GM12878 (cell line): ENCODE results near the gene LYRM2. TPM values are rescaled to one million over a fixed set of nuclear protein-coding genes. Genes with fewer than 3 reads are reported as not detected.

Experiments used
- ATAC-seq: fragments of 200-7000 bp; cut with Tn5 transposase; 3 replicates; pipeline ENCODE4 v1.9.1; 2020; ENCODE audit warnings: mild to moderate bottlenecking, moderate library complexity
- BruUV-seq: library from RNA; stranded (reverse); fragments of 400-500 nt; replicated peaks from 2 replicates; lab custom pipeline; 2021; lab: Mats Ljungman, UMichigan
- CTCF ChIA-PET: fragments of 300-600 bp; sonication (Branson Sonifier 250); formaldehyde crosslinking; extraction: SDS; loops from one replicate; lab custom pipeline; 2021; ENCODE audit warnings: inconsistent platforms; lab: Yijun Ruan, JAX
- POLR2A ChIA-PET: fragments of 350-600 bp; formaldehyde crosslinking; extraction: SDS; loops from one replicate; lab custom pipeline; 2021; ENCODE audit warnings: inconsistent platforms; lab: Charles Lee
- RAD21 ChIA-PET: fragments of 300-600 bp; sonication (Branson Sonifier 250); formaldehyde crosslinking; loops from one replicate; lab custom pipeline; 2023; ENCODE audit warnings: antibody characterized with exemption; ENCODE audit not compliant: unreplicated experiment; lab: Charles Lee
- SMC1A ChIA-PET: fragments of 300-600 bp; sonication (Branson Sonifier 250); formaldehyde crosslinking; loops from one replicate; lab custom pipeline; 2023; ENCODE audit not compliant: unreplicated experiment, uncharacterized antibody; lab: Charles Lee
- DNase-seq: peaks from one replicate; pipeline ENCODE4 v3.0.0-alpha.2; 2011; ENCODE audit warnings: low read depth, low spot score
- FAIRE-seq: peaks from 3 replicates; lab custom pipeline; 2011; peaks lifted over from hg19 to GRCh38; lab: Jason Lieb, UNC
- H2AFZ ChIP-seq: 2 replicates; pipeline ENCODE4 v1.6.0; 2011; ENCODE audit warnings: low read depth, low read length, control low read depth; ENCODE audit not compliant: control insufficient read depth
- H3K27ac ChIP-seq: 2 replicates; pipeline ENCODE4 v1.5.1; 2011; ENCODE audit warnings: control low read depth; ENCODE audit not compliant: control insufficient read depth, insufficient read depth
- H3K27me3 ChIP-seq, 2 experiments: replicated peaks in 1 of 2; 2 replicates each; pipeline versions ENCODE4 v1.6.0 to v1.6.1; 2011; ENCODE audit warnings: low read length in 1 of 2; ENCODE audit not compliant: control insufficient read depth in 2 of 2, insufficient read depth in 2 of 2
- H3K36me3 ChIP-seq, 2 experiments: 2 replicates each; pipeline ENCODE4 v1.5.1; 2011; ENCODE audit warnings: low read length in 1 of 2; ENCODE audit not compliant: control insufficient read depth in 2 of 2, insufficient read depth in 2 of 2
- H3K4me1 ChIP-seq: 2 replicates; pipeline ENCODE4 v1.6.1; 2011; ENCODE audit warnings: mild to moderate bottlenecking, low read length, moderate library complexity, mixed read lengths; ENCODE audit not compliant: control insufficient read depth, insufficient read depth
- H3K4me2 ChIP-seq: 2 replicates; pipeline ENCODE4 v1.6.0; 2011; ENCODE audit warnings: control low read depth; ENCODE audit not compliant: control insufficient read depth, insufficient read depth
- H3K4me3 ChIP-seq: fragments of 200-600 bp; sonication (generic); 2 replicates; pipeline ENCODE4 v1.5.1; 2016
- H3K79me2 ChIP-seq: 2 replicates; pipeline ENCODE4 v1.6.0; 2011; ENCODE audit warnings: low read length; ENCODE audit not compliant: control insufficient read depth, insufficient read depth
- H3K9ac ChIP-seq: 2 replicates; pipeline ENCODE4 v1.8.0; 2011; ENCODE audit warnings: low read length, control low read depth, mixed read lengths; ENCODE audit not compliant: control insufficient read depth, insufficient read depth
- H3K9me3 ChIP-seq: replicated peaks from 3 replicates; pipeline ENCODE4 v1.5.1; 2011; ENCODE audit warnings: mild to moderate bottlenecking, low read length; ENCODE audit not compliant: control insufficient read depth, insufficient read depth
- H4K20me1 ChIP-seq: 2 replicates; pipeline ENCODE4 v1.6.0; 2011; ENCODE audit not compliant: control insufficient read depth, insufficient read depth
- CBFB ChIP-seq: IDR thresholded peaks from 2 replicates; pipeline ENCODE4 v1.6.1; 2016; ENCODE audit warnings: antibody characterized with exemption, low read depth
- CBX5 ChIP-seq: sonication (generic); IDR thresholded peaks from 2 replicates; pipeline ENCODE4 v1.6.1; 2016; ENCODE audit warnings: low read depth, moderate library complexity, mild to moderate bottlenecking, inconsistent platforms
- ESRRA ChIP-seq: IDR thresholded peaks from 2 replicates; pipeline ENCODE4 v1.6.1; 2012; ENCODE audit warnings: mild to moderate bottlenecking, low read length, improper control_type of control experiment
- FOS ChIP-seq: IDR thresholded peaks from 3 replicates; pipeline ENCODE4 v1.6.1; 2011; ENCODE audit warnings: borderline replicate concordance; ENCODE audit not compliant: insufficient read length; ENCODE audit errors: extremely low read depth
- FOXM1 ChIP-seq: IDR thresholded peaks from 2 replicates; pipeline ENCODE4 v1.6.1; 2012; ENCODE audit warnings: low read depth, mild to moderate bottlenecking, inconsistent platforms, low read length, moderate library complexity
- GATAD2B ChIP-seq: fragments of 450-650 bp; conservative IDR thresholded peaks from 2 replicates; pipeline ENCODE4 v1.6.1; 2017; ENCODE audit warnings: low read depth, mild to moderate bottlenecking, moderate library complexity
- IKZF2 ChIP-seq, 2 experiments: fragments of 450-650 bp; IDR thresholded peaks; 2 replicates each; pipeline ENCODE4 v1.6.1; 2017; ENCODE audit warnings: mild to moderate bottlenecking in 2 of 2, moderate library complexity in 2 of 2
- JUND ChIP-seq: IDR thresholded peaks from 2 replicates; pipeline ENCODE4 v1.6.1; 2012; ENCODE audit warnings: low read depth, mild to moderate bottlenecking, low read length, improper control_type of control experiment, moderate library complexity
- KLF5 ChIP-seq: fragments of 450-650 bp; IDR thresholded peaks from 2 replicates; pipeline ENCODE4 v1.6.1; 2014; ENCODE audit warnings: mild to moderate bottlenecking; ENCODE audit not compliant: partially characterized antibody
- MTA3 ChIP-seq: IDR thresholded peaks from 2 replicates; pipeline ENCODE4 v1.6.1; 2012; ENCODE audit warnings: low read length, inconsistent platforms, borderline replicate concordance
- NBN ChIP-seq: fragments of 450-650 bp; IDR thresholded peaks from 2 replicates; pipeline ENCODE4 v1.6.1; 2016
- POLR2AphosphoS2 ChIP-seq: IDR thresholded peaks from 2 replicates; pipeline ENCODE4 v1.6.1; 2011; ENCODE audit warnings: low read depth, mild to moderate bottlenecking, low read length, improper control_type of control experiment, moderate library complexity
- TARDBP ChIP-seq: IDR thresholded peaks from 2 replicates; pipeline ENCODE4 v1.6.1; 2016; ENCODE audit warnings: borderline replicate concordance
- ZNF217 ChIP-seq: fragments of 450-650 bp; IDR thresholded peaks from 2 replicates; pipeline ENCODE4 v1.6.1; 2017; ENCODE audit warnings: antibody characterized with exemption, mild to moderate bottlenecking
- ZNF384 ChIP-seq: IDR thresholded peaks from 2 replicates; pipeline ENCODE4 v1.6.1; 2012; ENCODE audit warnings: low read depth, mild to moderate bottlenecking, low read length, improper control_type of control experiment, borderline replicate concordance
- ZZZ3 ChIP-seq: IDR thresholded peaks from 2 replicates; pipeline ENCODE4 v1.6.1; 2011; ENCODE audit warnings: low read depth; ENCODE audit not compliant: control insufficient read depth, insufficient read length
- WGBS: methylation state at CpG from one replicate; pipeline ENCODE4 v1.1.6; 2016; ENCODE audit warnings: low lambda C conversion rate; ENCODE audit not compliant: insufficient replicate concordance, insufficient coverage; ENCODE audit errors: missing lambda C conversion rate; 5-methylcytosine and 5-hydroxymethylcytosine counted together
- in situ Hi-C: fragments of 300-500 bp; cut with MboI; formaldehyde crosslinking; loops from 9 replicates; pipeline ENCODE4 v1.14.3; 2018; ENCODE audit warnings: mixed read lengths
- intact Hi-C: fragments of 100-400 bp; cut with micrococcal nuclease; formaldehyde crosslinking; loops from one replicate; pipeline ENCODE4 v1.14.2; 2022; ENCODE audit not compliant: unreplicated experiment
- polyA plus RNA-seq, 11 experiments: library from polyadenylated mRNA; depleted of rRNA in 4 of 11; unstranded in 6 of 11; stranded (reverse) in 5 of 11; fragments of >200 nt; fragmentation: Nextera tagmentation in 4 of 11; fragmentation: Illumina TruSeq in 1 of 11; extraction: Ambion mirVana in 4 of 11; extraction: Trizol in 1 of 11; gene quantifications; 1 replicate in 1 of 11; 2 replicates in 10 of 11; pipeline versions ENCODE4 v1.2.1 to v1.2.3, GENCODE V29; 2011 to 2016; ENCODE audit warnings: inconsistent platforms in 2 of 11, missing spikeins in 2 of 11, low read depth in 1 of 11
- total RNA-seq, 4 experiments: library from RNA; depleted of rRNA in 3 of 4; stranded (reverse); fragments of >200 nt in 3 of 4; fragmentation: Illumina TruSeq in 1 of 4; extraction: Trizol in 1 of 4; gene quantifications; 2 replicates each; pipeline versions ENCODE4 v1.2.1 to v1.2.3, GENCODE V29; 2013 to 2021
- TF ChIP-seq, protein P1 (sequence below): IDR thresholded peaks from 2 replicates; pipeline ENCODE4 v1.6.1; 2012; ENCODE audit warnings: low read depth, low read length, improper control_type of control experiment
- TF ChIP-seq, protein P2 (sequence below): fragments of 450-650 bp; IDR thresholded peaks from 2 replicates; pipeline ENCODE4 v1.6.1; 2017; ENCODE audit warnings: low read depth, mild to moderate bottlenecking, moderate library complexity

Gene LYRM2
- total and polyA plus RNA-seq, 10 of the 15 experiments (the other 5 are each of a cell fraction or from before 2014, with no cell fraction given) = 17.2 to 75.0 (median 30.9) TPM

- DNase-seq (no peak), ATAC-seq (no peak), FAIRE-seq (no peak)
- CTCF ChIA-PET = no interaction called here
- Histone ChIP-seq H3K4me3 (no peak overlapping the region), H3K4me2 (no peak overlapping the region), H4K20me1 (no peaks in the 10 kb centered on the region), H3K79me2 (no peaks in the 10 kb centered on the region), H3K9ac (no peak overlapping the region), H2AFZ (no peak overlapping the region), H3K4me1 (no peaks in the 10 kb centered on the region), H3K36me3 (peaks cover 18 to 27% of the 10 kb centered on the region in 2 experiments; a peak in 3 of 4 replicates), H3K27ac (no peak overlapping the region), H3K9me3 (no peaks in the 10 kb centered on the region), H3K27me3 (no peaks in the 10 kb centered on the region)
- POLR2A ChIA-PET = no interaction called here
- intact Hi-C loops (no loop called here), in situ Hi-C loops (no loop called here)
- BruUV-seq = no TSS peak
- RAD21 ChIA-PET = no interaction called here
- WGBS = 66% methylated on average over 2 of the region's 2 CpGs
- TF ChIP-seq CBFB (no peak), ZNF217 (no peak), FOS (no peak), IKZF2 (IDR thresholded peaks at IDR 0.05) (no peak), TARDBP (no peak), GATAD2B (no peak), NBN (no peak)
- TF ChIP-seq, protein P1, sequence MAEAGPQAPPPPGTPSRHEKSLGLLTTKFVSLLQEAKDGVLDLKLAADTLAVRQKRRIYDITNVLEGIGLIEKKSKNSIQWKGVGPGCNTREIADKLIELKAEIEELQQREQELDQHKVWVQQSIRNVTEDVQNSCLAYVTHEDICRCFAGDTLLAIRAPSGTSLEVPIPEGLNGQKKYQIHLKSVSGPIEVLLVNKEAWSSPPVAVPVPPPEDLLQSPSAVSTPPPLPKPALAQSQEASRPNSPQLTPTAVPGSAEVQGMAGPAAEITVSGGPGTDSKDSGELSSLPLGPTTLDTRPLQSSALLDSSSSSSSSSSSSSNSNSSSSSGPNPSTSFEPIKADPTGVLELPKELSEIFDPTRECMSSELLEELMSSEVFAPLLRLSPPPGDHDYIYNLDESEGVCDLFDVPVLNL = no peak
- SMC1A ChIA-PET = interaction anchor here (0.6 kb wide), 1 partner anchor 12 kb away, joined by 3 read pairs; no protein-coding TSS in a partner anchor
These were observed 49.8 kb upstream of the LYRM2 start for GRCh38 chr6:89688328-89688727.

DNA sequence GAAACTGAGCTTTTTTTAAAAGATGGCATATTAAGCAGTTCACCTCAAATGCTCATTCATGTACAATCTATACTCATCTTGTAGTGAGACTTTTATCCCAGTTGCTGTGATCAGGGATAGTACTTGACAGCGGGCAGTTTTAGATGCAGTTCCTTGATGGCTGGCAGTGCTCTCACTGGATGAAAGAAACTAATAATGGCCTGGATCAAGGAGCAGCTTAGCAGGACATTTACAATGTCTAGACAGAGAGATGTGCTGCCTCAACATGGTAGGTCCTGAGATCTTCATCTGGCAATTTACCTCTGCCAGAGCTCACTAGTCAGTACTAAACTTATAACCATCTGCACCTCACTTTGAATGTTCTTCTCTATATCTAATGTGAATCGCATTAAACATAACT is 46.8 kb upstream of the LYRM2 start:
- intact Hi-C loops = no loop called here
- TF ChIP-seq, protein P2, sequence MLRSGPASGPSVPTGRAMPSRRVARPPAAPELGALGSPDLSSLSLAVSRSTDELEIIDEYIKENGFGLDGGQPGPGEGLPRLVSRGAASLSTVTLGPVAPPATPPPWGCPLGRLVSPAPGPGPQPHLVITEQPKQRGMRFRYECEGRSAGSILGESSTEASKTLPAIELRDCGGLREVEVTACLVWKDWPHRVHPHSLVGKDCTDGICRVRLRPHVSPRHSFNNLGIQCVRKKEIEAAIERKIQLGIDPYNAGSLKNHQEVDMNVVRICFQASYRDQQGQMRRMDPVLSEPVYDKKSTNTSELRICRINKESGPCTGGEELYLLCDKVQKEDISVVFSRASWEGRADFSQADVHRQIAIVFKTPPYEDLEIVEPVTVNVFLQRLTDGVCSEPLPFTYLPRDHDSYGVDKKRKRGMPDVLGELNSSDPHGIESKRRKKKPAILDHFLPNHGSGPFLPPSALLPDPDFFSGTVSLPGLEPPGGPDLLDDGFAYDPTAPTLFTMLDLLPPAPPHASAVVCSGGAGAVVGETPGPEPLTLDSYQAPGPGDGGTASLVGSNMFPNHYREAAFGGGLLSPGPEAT = no peak
- TF ChIP-seq MTA3 (no peak), ESRRA (no peak), CBX5 (no peak), JUND (no peak), FOXM1 (no peak), ZZZ3 (no peak), KLF5 (no peak), ZNF384 (no peak), POLR2AphosphoS2 (no peak)

More for the DNA sequence above, 46.8 kb upstream of the LYRM2 start:
- BruUV-seq = no TSS peak
- RAD21 ChIA-PET = no interaction called here
- SMC1A ChIA-PET = no interaction called here
- CTCF ChIA-PET = interaction anchor here (0.6 kb wide), 1 partner anchor 157 kb away, joined by 3 read pairs; no protein-coding TSS in a partner anchor
- ATAC-seq (no peak), DNase-seq (no peak), FAIRE-seq (no peak)
- in situ Hi-C loops = no loop called here
- Histone ChIP-seq H3K36me3 (peaks cover 14 to 29% of the 10 kb centered on the region in 2 experiments; a peak in 3 of 4 replicates), H3K4me2 (no peak overlapping the region), H3K27me3 (no peaks in the 10 kb centered on the region), H2AFZ (no peak overlapping the region), H3K79me2 (no peaks in the 10 kb centered on the region), H3K27ac (no peak overlapping the region), H4K20me1 (no peaks in the 10 kb centered on the region), H3K4me1 (no peaks in the 10 kb centered on the region), H3K9ac (no peak overlapping the region), H3K4me3 (no peak overlapping the region), H3K9me3 (no peaks in the 10 kb centered on the region)
- 100% methylated on average over 2 of the region's 2 CpGs for WGBS
- POLR2A ChIA-PET = no interaction called here
